Stimulated activated CD8-positive, alpha-beta memory T cell treated with anti-CD3 and anti-CD28 coated beads, Interleukin-7, amount 100 ng/mL, for 1 hour (primary cell): ENCODE measurements around the gene USP49.
"Not testable (repeated sequence)": the region's sequence is repeated elsewhere in the genome, so short reads cannot be mapped to it uniquely, and the experiment has no call there.

Experiments
- DNase-seq, 2 donors: peaks; one replicate each; pipeline ENCODE4 v3.0.0-alpha.2; 2020; ENCODE audit warnings: low read depth in 2 of 2

USP49 gene

DNA sequence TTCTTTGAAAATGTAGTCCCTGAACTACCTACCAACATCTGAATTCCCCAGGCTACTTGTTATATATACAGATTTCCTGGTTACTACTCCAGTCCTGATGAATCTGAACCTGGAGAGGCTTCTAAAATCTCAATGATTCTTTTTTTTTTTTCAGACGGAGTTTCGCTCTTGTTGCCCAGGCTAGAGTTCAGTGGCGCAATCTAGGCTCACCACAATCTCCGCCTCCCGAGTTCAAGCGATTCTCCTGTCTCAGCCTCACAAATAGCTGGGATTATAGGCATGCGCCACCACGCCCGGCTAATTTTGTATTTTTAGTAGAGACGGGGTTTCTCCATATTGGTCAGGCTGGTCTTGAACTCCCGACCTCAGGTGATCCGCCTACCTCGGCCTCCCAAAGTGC, 83.2 kb downstream of the USP49 start:
- DNase-seq, result not testable (repeated sequence)

DNA sequence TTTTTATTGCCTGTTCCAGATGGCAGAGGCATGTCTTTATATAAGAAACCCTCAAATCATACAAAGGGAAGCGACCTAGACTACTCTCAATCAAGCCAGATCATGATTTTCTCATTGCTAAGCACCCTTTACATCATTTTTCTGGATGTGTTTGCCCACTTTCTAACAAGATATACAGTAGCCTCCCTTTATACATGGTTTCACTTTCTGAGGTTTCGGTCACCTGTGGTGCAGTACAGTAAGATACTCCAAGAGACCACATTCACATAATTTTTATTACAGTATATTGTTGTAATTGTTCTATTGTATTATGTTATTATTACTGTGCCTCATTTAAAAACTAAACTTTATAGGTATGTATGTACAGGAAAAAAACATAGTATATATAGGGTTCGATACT, 84.1 kb downstream of the USP49 start:
- no peak for DNase-seq

DNA sequence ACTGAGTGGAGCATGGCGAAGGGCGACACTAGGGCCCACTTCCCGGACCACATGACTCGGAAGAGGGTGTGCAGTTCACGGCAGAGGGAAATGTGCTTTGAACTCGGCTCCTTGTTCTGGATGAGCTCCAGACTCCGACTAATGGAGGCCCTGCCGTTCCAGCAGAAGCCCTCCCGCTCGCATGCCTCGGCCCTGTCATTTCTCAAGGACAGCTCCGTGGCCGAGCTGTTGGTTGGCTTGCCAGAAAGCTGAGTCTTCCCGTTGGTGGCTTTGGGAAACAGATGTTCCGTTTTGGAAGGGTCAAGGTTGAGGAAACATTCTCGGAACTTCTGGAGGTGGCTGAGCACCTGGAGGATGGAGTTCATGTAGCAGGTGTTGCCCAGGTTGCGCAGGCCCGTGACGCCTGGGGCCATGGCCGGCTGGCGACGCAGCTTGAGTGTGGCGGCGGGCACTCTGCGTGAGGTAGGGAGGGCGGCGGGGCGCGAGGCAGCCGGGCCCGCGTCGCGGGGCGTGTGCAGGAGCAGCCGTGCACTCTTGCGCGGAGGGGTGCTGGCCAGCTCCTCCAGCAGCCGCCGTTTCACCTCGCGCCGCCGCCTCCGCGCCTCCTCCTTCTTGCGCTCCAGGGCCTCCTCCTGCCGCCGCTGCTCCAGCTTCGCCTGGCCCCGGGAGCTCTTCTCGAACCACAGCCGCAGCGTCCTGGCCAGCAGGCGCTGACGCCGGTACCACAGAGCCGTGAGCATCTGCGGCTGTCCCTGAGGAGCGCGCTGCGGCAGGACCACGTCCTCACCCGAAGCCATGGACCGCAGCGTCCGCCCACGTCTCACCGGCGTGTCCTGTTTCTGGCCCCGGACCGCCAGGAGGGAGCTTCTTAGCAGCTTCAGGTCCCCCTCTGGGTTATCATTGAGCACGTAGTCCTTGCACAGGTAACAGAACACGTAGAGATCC, 89.1 kb downstream of the USP49 start:
- DNase-seq, result no peak

DNA sequence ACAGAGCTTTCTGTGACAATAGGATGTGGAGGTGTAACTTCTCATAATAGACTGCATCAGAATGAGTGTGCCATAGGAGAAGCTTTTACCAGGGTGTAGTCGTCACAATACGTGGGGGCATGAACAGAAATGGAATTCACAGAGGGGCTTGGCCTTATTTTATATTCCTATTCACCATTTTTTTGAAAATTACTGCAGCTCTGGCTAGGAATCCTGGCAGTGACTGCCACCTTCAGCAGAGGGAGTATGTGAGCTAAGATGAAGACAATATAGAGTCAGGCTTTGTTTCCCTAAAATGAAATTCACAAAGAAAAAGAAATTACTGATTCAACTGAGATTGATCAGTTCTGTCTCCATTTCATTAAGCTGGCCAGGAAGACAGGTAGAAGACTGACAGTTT, 93.8 kb downstream of the USP49 start:
- no peak for DNase-seq

DNA sequence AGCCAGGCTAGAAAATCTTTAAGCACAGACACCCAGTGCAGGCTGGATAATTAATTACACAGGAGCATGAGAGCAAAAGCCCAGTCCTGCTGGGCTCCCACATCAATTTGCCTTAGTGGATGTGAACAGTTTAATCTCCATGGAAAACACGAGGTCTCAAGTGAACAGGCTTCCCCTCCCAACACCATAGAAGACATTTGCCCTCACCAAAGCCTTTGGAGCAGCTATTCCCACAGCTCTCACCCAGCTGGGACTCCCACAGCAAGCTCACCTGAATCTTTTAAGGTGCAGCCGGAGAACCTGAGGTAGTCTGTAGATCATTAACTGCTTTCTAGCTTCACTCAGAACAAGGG, 95.6 kb downstream of the USP49 start:
- no peak for DNase-seq

DNA sequence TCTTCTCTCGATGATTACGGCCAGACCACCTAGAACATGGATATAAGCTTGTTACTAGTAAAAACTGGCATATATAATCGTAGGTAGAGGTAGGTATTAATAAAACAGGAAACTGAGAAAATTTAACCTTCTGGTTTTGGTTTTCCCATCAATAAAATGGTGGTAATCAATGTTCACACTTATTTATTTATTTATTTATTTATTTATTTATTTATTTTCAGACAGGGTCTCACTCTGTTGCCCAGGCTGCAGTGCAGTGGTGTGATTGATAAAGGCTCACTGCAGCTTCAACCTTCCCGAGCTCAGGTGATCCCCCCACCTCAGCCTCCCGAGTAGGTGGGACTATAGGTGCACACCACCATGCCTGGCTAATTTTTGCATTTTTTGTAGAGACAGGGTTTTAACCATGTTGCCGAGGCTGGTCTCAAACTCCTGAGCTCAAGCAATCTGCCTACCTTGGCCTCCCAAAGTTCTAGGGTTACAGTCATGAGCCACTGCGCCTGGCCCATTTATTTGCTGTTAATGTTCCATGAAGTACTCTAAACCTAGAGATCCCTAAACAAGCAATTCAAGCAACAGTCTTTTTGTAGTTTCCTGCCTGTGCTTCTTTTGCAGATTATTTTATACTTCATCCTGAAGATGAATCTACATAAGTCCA, 96.1 kb downstream of the USP49 start:
- no peak for DNase-seq

DNA sequence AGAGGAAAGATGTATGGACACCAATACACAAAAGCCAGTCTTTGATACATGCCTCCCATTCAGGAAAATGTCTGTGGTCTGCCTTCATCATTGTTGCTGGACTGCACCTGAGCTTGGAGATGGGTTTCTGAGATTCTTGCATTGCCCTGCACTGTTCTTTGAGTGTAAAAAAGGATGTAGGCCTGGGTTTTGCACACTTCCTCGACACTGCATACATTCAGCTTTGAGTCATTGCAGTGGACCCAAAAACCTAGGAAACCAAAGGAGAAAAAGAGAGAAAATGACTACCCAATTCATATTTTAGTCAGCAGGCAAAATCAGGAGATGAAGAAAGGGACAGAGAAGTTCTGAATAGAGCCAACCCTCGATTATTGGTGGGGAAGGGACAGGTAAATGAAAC, 98.7 kb downstream of the USP49 start:
- DNase-seq, result no peak

DNA sequence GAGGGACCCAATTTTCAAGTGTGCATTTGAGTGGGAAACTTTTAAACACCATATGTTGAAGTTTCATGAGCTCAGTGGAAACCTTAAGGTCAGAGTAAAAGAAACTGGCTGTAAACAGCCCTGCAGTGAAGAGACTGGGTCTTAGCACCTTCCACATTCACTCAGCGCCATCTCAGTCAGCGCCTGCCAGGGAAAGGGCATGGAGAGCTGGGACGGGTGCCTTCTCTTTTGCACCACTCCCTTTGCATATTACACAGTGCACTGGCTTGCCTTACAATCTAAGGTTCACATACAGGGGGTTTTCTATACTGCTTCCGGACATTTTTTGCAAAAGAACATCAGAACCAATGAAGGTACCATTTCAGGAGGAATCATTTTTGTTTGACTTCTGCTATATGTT, 103.2 kb downstream of the USP49 start:
- DNase-seq, result no peak

DNA sequence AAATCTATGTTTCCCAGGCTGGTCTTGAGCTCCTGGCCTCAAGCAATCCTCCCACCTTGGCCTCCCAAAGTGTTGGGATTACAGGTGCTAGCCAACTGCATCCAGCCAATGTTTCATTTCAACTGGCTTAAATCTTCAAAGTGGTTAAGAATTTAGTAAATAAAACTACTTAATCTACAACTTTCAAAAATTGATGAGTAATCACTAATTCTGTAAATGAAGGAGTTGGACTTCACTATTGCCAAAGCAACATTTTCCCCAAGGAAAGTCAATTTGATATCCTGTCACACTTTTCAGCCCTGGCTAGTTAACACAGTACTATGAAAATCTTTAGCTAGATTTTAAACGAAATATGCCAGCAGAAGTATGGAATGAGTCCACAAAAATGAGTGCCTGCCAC, 103.9 kb downstream of the USP49 start:
- no peak for DNase-seq

DNA sequence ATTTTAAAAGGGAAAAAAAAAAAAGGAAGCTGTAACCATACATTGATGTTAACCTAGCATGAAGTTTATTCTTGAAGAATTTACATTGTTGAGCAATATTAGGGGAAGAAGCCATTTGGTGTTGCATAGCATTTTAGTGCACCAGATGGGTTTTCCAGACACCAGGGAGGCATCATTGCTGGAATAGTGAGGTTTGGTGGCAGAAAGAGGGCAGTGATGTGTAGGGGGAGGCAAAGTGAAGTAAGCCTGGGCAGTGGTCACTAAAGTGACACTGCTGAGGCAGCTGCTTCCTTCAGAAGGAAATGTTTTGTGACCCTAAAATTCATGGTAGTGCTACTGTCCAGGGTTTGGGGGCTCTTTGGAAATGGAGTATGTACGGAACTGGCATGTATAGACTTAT, 105.1 kb downstream of the USP49 start:
- DNase-seq, result no peak

DNA sequence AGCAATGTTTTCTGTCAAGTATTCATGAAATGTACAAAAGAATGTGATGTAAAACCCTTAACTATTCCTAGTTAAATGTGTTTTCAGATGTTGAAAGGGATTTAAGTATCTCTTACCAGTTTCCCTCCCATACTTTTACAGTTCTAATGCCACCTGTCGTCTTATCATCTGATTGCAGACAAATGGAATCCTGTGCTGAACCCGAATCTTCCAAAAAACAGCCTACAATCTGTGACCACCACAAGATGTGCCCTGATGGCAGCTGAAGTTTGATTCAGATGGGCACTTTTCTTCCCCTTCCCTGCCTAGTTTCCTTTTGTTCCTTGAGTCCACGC, 105.8 kb downstream of the USP49 start:
- no peak for DNase-seq

DNA sequence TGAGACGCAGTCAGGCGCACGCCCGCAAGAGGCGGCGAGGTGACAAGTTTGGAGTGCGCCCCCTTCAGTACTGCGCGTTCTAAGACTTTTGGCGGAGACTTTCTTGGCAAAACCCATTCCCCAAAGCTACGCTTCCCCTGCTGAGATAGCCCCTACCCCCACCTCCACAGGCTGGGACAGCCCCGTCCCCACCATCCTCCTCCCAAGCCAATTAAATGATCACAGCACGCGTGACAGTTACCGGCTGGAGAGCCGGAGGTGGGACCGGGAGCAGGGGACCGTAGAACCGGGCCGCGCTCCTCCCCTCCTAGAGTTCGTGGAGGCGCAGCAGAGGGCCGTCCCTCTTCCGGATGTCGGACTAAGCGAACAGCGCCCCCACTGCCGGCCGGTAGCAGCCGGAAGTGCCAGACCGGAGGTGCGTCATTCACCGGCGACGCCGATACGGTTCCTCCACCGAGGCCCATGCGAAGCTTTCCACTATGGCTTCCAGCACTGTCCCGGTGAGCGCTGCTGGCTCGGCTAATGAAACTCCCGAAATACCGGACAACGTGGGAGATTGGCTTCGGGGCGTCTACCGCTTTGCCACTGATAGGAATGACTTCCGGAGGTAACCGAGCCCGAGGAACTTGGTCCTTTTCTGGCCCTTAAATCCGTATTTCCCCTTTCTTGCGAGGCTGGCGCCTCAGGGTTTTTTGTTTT, 107.8 kb downstream of the USP49 start, which contains the start of gene TOMM6:
Gene TOMM6, plus strand, starts transcription at position 476 of the 699 bp plus-strand sequence. Its CDS starts 4 bp downstream, at position 480.
- DNase-seq, result peak; percentile 91

DNA sequence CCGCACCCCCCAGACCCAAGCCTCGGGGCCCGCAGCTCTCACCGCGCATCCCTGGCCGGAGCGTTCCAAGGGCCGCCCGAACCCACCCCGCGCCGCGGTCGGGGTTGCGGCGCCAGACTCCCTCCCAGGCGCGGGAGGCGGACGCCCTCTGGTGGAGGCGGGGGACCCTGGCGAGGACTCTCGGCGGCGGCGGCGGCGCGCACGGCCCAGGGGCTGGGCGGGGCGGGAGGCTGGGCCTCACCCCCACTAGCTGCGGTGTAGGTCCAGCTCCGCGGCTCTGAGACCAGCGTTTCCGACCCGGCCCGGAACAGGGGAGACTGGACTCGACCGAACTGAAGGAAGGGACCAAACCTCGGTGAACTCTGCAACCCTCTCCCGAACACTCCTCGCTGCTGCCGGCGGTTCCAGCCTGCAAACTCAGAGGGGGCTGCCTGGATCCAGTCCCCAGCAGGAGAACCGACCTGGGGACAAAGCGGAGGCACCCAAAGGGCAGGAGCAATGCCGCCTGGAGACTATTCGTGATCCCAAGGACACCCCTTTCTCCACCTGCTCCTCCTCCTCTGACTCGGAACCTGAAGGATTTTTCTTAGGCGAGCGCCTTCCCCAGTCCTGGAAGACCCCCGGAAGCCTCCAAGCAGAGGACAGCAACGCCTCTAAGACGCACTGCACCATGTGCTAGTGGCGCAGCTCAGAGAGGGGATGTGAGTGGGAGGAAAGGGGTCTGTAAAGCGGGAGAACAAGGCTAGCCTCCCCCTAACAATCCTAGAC, 108.5 kb downstream of the USP49 start:
- peak; percentile 78 to 82 for DNase-seq

DNA sequence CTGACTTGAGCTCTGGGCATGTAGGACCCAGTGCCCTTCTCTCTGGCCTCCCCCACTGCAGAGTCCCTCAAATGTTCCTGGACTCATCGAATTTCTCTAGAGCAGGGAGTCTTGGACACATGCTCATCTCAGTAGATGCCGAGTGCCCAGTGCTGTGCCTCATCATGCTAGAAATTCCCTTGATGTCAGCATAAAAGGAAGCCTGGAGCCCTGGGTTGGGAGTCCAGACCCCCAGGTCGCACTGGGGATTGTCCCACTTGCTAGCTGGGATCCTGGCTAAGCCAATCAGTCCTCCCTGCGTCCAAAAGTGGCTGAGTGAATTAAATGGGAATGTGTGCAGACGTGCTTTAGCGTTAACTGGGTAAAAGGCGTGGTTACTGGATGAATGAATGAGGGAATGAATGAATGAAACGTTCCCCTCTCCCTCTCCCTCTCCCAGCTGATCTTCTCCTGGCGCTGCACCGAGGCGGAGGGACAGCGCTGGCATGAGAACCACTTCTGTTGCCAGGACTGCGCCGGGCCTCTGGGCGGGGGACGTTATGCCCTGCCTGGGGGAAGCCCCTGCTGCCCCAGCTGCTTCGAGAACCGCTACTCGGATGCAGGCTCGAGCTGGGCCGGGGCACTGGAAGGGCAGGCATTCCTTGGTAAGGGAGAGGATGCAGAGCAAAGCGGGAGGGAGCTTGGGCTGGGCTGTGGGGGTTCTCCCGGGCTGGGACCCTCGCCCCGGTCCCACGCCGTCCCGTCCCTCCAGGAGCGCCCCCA, 109.3 kb downstream of the USP49 start:
- no peak for DNase-seq

DNA sequence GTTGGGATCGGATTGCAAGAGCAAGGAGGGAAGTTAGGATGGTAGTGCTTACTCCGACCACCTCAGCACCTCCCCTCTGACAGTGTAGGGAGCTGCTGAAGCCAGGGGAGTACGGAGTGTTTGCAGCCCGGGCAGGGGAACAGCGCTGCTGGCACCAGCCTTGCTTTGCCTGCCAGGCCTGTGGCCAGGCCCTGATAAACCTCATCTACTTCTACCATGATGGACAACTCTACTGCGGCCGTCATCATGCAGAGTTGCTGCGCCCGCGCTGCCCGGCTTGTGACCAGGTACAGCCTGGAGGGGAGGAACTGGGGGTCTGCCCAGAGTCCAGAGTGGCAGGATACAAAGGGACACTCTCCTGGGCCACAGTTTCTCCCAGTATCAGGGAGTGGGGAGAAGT, 109.9 kb downstream of the USP49 start:
- no peak for DNase-seq

DNA sequence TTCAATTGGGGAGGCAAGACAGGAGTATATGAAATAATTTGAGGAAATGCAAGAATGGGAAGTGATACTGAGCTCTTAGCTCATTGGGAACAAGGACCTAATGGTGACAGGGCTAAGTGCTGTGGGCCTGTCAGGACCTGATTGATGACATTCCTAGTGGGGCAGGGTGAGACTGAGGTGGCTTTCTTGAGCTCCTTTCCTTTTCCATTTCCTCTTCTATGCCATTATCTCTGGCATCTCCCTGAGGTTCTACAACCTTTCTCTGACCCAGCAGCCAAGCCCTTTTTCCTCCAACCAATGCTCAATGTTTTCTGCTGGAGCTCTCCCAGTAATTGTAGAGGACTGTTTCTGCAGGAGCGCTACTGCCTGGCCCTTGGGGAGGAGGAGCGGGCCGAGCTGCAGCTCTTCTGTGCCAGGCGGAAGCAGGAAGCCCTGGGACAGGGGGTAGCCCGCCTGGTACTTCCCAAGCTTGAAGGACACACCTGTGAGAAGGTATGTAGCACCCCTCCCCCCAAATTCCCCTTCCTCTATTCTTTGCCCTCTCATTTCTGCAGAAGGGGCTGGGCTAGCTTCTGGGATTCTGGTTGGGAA, 110.5 kb downstream of the USP49 start:
- no peak for DNase-seq

DNA sequence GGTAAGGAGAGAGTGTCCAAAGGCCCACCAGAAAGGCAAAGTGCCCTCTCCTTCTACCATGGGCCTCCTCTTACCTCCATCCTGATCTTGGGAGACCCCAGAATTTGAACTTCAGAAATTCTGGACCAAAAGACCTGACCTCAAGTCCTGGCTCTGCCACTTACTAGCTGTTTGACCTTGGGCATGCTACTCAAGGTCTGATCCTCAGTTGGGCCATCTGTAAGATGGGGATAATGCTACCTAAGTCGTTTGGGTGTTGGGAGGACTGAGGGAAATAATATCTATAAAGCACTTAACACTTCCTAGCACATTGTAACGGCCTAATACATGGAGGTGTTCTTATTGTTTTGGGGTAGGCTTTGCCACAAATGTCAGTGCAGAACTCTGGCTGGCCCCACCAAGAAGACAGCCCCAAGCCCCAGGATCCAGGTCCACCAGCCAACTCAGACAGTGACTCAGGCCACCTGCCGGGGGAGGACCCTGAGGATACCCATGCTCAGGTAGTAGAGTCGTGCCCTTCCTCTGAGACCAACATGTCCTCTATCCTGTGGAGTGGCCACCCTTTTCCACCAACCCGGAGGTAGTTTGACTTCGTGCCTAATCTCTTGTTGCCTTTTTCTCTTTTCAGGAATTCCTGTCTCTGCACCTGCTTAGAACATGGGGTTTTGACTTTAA, 111.9 kb downstream of the USP49 start:
- no peak for DNase-seq

DNA sequence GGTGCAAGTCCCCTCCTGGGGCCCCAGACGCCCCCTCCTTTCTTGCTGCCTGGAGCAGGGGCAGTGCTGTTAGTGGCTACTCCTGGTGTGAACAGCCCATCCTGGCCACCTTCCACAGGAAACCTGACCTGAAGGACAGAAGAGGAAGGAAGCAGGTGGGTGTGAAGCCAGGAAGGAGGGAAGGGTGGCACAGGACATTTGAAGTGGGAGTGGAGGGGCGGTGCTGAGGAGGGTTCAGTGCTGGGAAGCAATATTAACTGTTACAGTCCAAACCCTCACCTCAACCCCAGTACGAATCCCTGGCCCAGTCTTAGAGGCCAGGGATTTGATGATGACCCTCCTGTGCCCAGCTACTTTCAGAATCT, 113.8 kb downstream of the USP49 start:
- no peak for DNase-seq

DNA sequence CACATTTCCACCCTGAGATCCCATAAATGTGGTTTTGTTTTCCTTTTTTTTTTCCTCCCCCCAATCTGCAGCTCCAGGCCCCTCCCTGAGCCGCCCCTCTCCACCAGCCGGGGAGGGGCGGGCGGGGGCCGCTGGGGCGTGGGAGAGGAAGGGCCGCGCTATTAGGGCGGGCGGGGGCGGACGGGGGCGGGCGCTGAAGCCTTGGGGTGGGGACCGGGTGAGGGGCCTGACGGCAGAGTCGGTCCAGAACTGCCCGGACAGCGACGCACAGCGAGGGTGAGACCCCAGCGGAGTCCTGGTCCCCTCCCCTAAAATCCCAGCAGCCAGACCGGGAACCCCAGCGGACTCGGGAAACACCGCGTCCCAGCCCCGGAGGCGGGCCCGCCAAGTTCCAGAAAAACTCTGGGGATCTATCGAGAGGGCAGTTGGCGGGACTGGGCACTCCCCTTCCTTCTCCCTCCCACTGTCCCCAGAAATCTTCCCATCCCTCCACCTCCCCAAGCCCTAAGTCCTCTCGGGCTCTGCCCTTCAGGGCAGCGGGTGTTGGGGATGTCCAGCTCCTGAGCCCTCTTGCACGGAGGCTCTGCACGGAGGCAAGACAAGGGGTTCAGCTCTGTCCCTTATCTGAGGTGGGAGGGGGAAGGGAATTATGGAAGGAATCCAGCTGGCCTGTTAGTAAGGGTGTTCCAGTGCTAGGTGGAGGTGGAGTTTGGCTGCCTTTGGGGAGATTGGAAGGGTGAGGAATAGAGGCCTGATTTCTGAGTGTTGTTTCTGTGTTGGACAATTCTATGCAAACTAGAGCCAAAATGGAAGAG, 114.4 kb downstream of the USP49 start, which contains the start of gene PRICKLE4:
Gene PRICKLE4, plus strand, starts transcription at position 232 of the 815 bp plus-strand sequence. CDS start 2,692 bp downstream, outside the sequence.
- no peak for DNase-seq
